H1 (cell line): ENCODE results near the gene FOXL2NB. TPM values are rescaled to one million over a fixed set of nuclear protein-coding genes. Genes with fewer than 3 reads are reported as not detected.
A peak's percentile ranks its signal among the peaks of the same experiment; 100 is the strongest.

ENCODE experiments used
- CTCF ChIA-PET: fragments of 300-600 bp; sonication (Branson Sonifier 250); formaldehyde crosslinking; loops from one replicate; lab custom pipeline; 2021; ENCODE audit not compliant: partially characterized antibody; lab: Charles Lee
- POLR2A ChIA-PET: fragments of 300-600 bp; sonication (Branson Sonifier 250); formaldehyde crosslinking; loops from one replicate; lab custom pipeline; 2021; ENCODE audit warnings: inconsistent platforms; ENCODE audit not compliant: partially characterized antibody; lab: Charles Lee
- DNase-seq, 2 experiments: peaks; one replicate each; pipeline versions ENCODE4 v3.0.0 to v3.0.0-alpha.2; 2010 to 2022; ENCODE audit warnings: low spot score in 2 of 2, low read depth in 1 of 2, mixed read lengths in 1 of 2
- FAIRE-seq: peaks from 2 replicates; lab custom pipeline; 2011; peaks lifted over from hg19 to GRCh38; lab: Jason Lieb, UNC
- H2AFZ ChIP-seq: 2 replicates; pipeline ENCODE4 v1.8.1; 2012; ENCODE audit warnings: low read length, inconsistent platforms
- H2AK5ac ChIP-seq: 2 replicates; pipeline ENCODE4 v1.6.1; 2013; ENCODE audit warnings: low read depth, low read length
- H2BK120ac ChIP-seq: replicated peaks from 2 replicates; pipeline ENCODE3; 2013; ENCODE audit warnings: low read depth, low read length, inconsistent platforms
- H2BK12ac ChIP-seq: 2 replicates; pipeline ENCODE4 v1.6.1; 2013; ENCODE audit warnings: low read depth, low read length
- H2BK15ac ChIP-seq: 2 replicates; pipeline ENCODE4 v1.6.1; 2013; ENCODE audit warnings: low read length
- H2BK20ac ChIP-seq: 2 replicates; pipeline ENCODE4 v1.6.1; 2013; ENCODE audit warnings: low read length
- H2BK5ac ChIP-seq: 2 replicates; pipeline ENCODE4 v1.6.1; 2013; ENCODE audit warnings: low read depth, low read length
- H3K14ac ChIP-seq: 2 replicates; pipeline ENCODE4 v1.6.1; 2013; ENCODE audit warnings: inconsistent platforms; ENCODE audit not compliant: insufficient read length
- H3K18ac ChIP-seq: 2 replicates; pipeline ENCODE4 v1.6.1; 2013; ENCODE audit warnings: low read length; ENCODE audit errors: extremely low read depth
- H3K23ac ChIP-seq: 2 replicates; pipeline ENCODE4 v1.6.1; 2013; ENCODE audit warnings: inconsistent platforms; ENCODE audit not compliant: insufficient read length
- H3K23me2 ChIP-seq: 2 replicates; pipeline ENCODE4 v1.6.1; 2013; ENCODE audit warnings: low read depth, low read length
- H3K27ac ChIP-seq: 2 replicates; pipeline ENCODE4 v1.6.1; 2011; ENCODE audit warnings: low read depth, low read length, inconsistent platforms
- H3K27me3 ChIP-seq, 4 experiments: replicated peaks in 1 of 4; 1 replicate in 1 of 4; 2 replicates in 3 of 4; pipeline versions ENCODE4 v1.6.1 to v1.8.1; 2011 to 2013; ENCODE audit warnings: low read length in 3 of 4, mild to moderate bottlenecking in 3 of 4, inconsistent platforms in 2 of 4, mixed read lengths in 2 of 4, moderate library complexity in 1 of 4; ENCODE audit not compliant: control insufficient read depth in 3 of 4, insufficient read depth in 3 of 4; ENCODE audit errors: extremely low read depth in 1 of 4
- H3K36me3 ChIP-seq, 4 experiments: 2 replicates each; pipeline versions ENCODE4 v1.6.1 to v1.8.1; 2011 to 2013; ENCODE audit warnings: mild to moderate bottlenecking in 4 of 4, low read length in 3 of 4, moderate library complexity in 2 of 4, control low read depth in 1 of 4, inconsistent platforms in 1 of 4; ENCODE audit not compliant: insufficient read depth in 4 of 4, control insufficient read depth in 2 of 4
- H3K4ac ChIP-seq: replicated peaks from 2 replicates; pipeline ENCODE3; 2013; ENCODE audit warnings: low read length, low read depth, mixed read lengths, inconsistent platforms; ENCODE audit not compliant: insufficient read length
- H3K4me1 ChIP-seq, 4 experiments: replicated peaks in 1 of 4; 1 replicate in 1 of 4; 2 replicates in 3 of 4; pipeline versions ENCODE4 v1.6.1 to v1.8.1; 2011 to 2013; ENCODE audit warnings: low read length in 3 of 4, inconsistent platforms in 2 of 4, mixed read lengths in 1 of 4; ENCODE audit not compliant: insufficient read depth in 4 of 4, control insufficient read depth in 3 of 4
- H3K4me2 ChIP-seq, 2 experiments: 2 replicates each; pipeline versions ENCODE4 v1.6.1 to v1.8.1; 2011 to 2013; ENCODE audit warnings: low read depth in 2 of 2, low read length in 2 of 2, control low read depth in 1 of 2, inconsistent platforms in 1 of 2, mild to moderate bottlenecking in 1 of 2; ENCODE audit not compliant: insufficient read depth in 1 of 2
- H3K4me3 ChIP-seq, 4 experiments: fragments of 200-600, 300-600 bp in 1 of 4; sonication (generic), shearing (Covaris generic), sonication (Bioruptor Twin) in 1 of 4; 2 replicates each; pipeline versions ENCODE4 v1.5.1 to v1.8.1; 2011 to 2016; ENCODE audit warnings: low read length in 4 of 4, low read depth in 3 of 4, control low read depth in 2 of 4, inconsistent platforms in 2 of 4, mild to moderate bottlenecking in 2 of 4, mixed read lengths in 1 of 4, moderate library complexity in 1 of 4; ENCODE audit not compliant: insufficient read depth in 2 of 4; ENCODE audit errors: extremely low read depth in 1 of 4
- H3K56ac ChIP-seq: replicated peaks from 2 replicates; pipeline ENCODE3; 2013; ENCODE audit warnings: low read depth, mild to moderate bottlenecking, mixed read lengths, low read length, inconsistent platforms; ENCODE audit not compliant: insufficient read length
- H3K79me1 ChIP-seq: 2 replicates; pipeline ENCODE4 v1.6.1; 2013; ENCODE audit warnings: low read depth, low read length, control low read depth
- H3K79me2 ChIP-seq, 2 experiments: 2 replicates each; pipeline versions ENCODE4 v1.6.1 to v1.8.1; 2012 to 2013; ENCODE audit warnings: low read length in 2 of 2, mild to moderate bottlenecking in 2 of 2, inconsistent platforms in 1 of 2; ENCODE audit not compliant: insufficient read depth in 2 of 2, control insufficient read depth in 1 of 2
- H3K9ac ChIP-seq, 4 experiments: replicated peaks in 1 of 4; 1 replicate in 1 of 4; 2 replicates in 3 of 4; pipeline versions ENCODE4 v1.6.1 to v1.8.1; 2011 to 2013; ENCODE audit warnings: low read depth in 3 of 4, low read length in 3 of 4, control low read depth in 2 of 4, mild to moderate bottlenecking in 2 of 4, moderate library complexity in 2 of 4, inconsistent platforms in 1 of 4; ENCODE audit errors: extremely low read depth in 1 of 4
- H3K9me3 ChIP-seq, 2 experiments: 2 replicates each; pipeline versions ENCODE4 v1.6.1 to v1.8.1; 2012 to 2013; ENCODE audit warnings: mild to moderate bottlenecking in 2 of 2, moderate library complexity in 2 of 2, control low read depth in 1 of 2, inconsistent platforms in 1 of 2, low read depth in 1 of 2, low read length in 1 of 2, mixed read lengths in 1 of 2; ENCODE audit not compliant: insufficient read depth in 2 of 2
- H4K20me1 ChIP-seq, 2 experiments: replicated peaks in 1 of 2; 2 replicates each; pipeline versions ENCODE3 to v1.8.1; 2011 to 2013; ENCODE audit warnings: inconsistent platforms in 2 of 2, low read length in 2 of 2, mild to moderate bottlenecking in 1 of 2; ENCODE audit not compliant: insufficient read depth in 2 of 2, control insufficient read depth in 1 of 2
- H4K5ac ChIP-seq: 2 replicates; pipeline ENCODE4 v1.6.1; 2013; ENCODE audit warnings: low read length, low read depth, mixed read lengths, inconsistent platforms; ENCODE audit not compliant: insufficient read length
- H4K8ac ChIP-seq: 2 replicates; pipeline ENCODE4 v1.8.0; 2013; ENCODE audit warnings: mild to moderate bottlenecking, moderate library complexity, low read length, inconsistent platforms; ENCODE audit not compliant: insufficient read depth; ENCODE audit errors: extremely low read depth
- H4K91ac ChIP-seq: replicated peaks from 2 replicates; pipeline ENCODE3; 2013; ENCODE audit warnings: low read length, mixed read lengths, inconsistent platforms; ENCODE audit not compliant: insufficient read length
- WGBS, 2 experiments: shearing (Covaris generic) in 1 of 2; methylation state at CpG; one replicate each; pipeline versions ENCODE4 v1.1.6 to v1.1.7; 2013 to 2015; ENCODE audit warnings: low lambda C conversion rate in 2 of 2, mixed read lengths in 2 of 2, inconsistent platforms in 1 of 2, low coverage in 1 of 2, missing lambda C conversion rate in 1 of 2; ENCODE audit not compliant: insufficient replicate concordance in 2 of 2, insufficient coverage in 1 of 2, insufficient read length in 1 of 2; ENCODE audit errors: extremely low coverage in 1 of 2, missing lambda C conversion rate in 1 of 2; 5-methylcytosine and 5-hydroxymethylcytosine counted together
- polyA plus RNA-seq, 7 experiments: library from polyadenylated mRNA; depleted of rRNA in 3 of 7; stranded (reverse) in 5 of 7; unstranded in 2 of 7; fragments of >200 nt in 5 of 7; fragments of 200-250 nt in 2 of 7; gene quantifications; 1 replicate in 5 of 7; 2 replicates in 1 of 7; 4 replicates in 1 of 7; pipeline versions ENCODE4 v1.2.1 to v1.2.3, GENCODE V29; 2011 to 2013; ENCODE audit warnings: missing spikeins in 2 of 7, mixed read lengths in 2 of 7
- total RNA-seq: library from RNA; stranded (reverse); fragmentation: NEBNext Ultra II Directional; extraction: Animal tissue kit (Norgen Biotek cat#: 25700); gene quantifications from 2 replicates; pipeline ENCODE4 v1.2.1, GENCODE V29; 2021

The FOXL2NB gene
- total and polyA plus RNA-seq, 2 of the 8 experiments (the other 6 are each of a cell fraction or from before 2014, with no cell fraction given) = 5.4 to 7.3 TPM

DNA sequence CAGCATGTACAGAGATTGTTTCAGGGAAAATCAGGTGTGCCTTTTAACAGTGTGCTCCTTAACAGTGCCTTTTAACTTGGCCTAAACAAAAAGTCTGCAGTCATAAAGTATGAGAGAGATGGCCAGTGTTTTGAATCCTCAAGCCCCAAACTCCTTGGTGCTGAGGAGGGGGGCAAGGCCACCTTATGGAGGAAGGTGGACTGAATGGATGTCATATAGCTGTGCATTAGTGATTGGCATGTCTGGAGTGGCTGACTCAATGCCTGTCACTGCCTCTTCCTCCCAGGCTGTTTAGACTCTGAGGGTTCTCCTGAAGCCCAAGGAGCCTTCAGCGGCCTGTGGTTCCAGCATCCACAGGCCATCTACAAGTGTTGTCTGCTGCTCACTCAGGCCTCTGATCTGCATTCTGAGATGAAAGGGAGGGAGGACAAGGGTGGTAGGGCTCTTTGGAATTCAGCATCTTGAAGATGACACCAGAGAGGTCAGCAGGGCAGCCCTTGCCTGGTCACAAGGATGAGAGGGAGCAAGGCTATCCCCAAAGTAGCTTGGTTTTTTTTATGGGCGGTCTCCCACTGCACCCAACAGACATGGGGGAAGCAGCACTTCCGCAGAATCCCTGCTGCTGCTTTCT, 1.5 kb downstream of the FOXL2NB start:
- Histone ChIP-seq H3K4me2 (peak overlapping the region; percentile 81 to 84), H3K9ac (no peak overlapping the region), H2AFZ (no peak overlapping the region), H3K23ac (no peak overlapping the region), H2BK120ac (peak overlapping the region; percentile 31), H3K27ac (no peak overlapping the region), H4K91ac (peak overlapping the region; percentile 89), H3K79me1 (no peaks in the 10 kb centered on the region), H2BK20ac (peak overlapping the region; percentile 97), H2BK12ac (peak overlapping the region; percentile 29), H2BK15ac (0 out of 2 replicates have a peak overlapping the region, but pooled peaks have one; percentile 18), H3K18ac (peak overlapping the region; percentile 89), H3K4me3 (peak overlapping the region in 1 of 4 experiments; percentile 67; a peak in 2 of 8 replicates), H3K23me2 (peaks cover 28% of the 10 kb centered on the region), H3K79me2 (no peaks in the 10 kb centered on the region), H3K4ac (no peak overlapping the region), H2BK5ac (peak overlapping the region; percentile 91), H4K8ac (no peak overlapping the region; the same call in 1 of the 2 replicates), H3K56ac (no peak overlapping the region), H3K9me3 (no peaks in the 10 kb centered on the region; a peak in 1 of 4 replicates), H3K4me1 (peaks cover 7 to 42% (median 18%) of the 10 kb centered on the region in 4 experiments), H4K5ac (no peak overlapping the region), H3K27me3 (peaks cover 65 to 92% (median 85%) of the 10 kb centered on the region in 4 experiments), H3K36me3 (peaks cover 0 to 4% (median 0%) of the 10 kb centered on the region in 4 experiments; a peak in 1 of 8 replicates), H2AK5ac (peak overlapping the region; percentile 54), H3K14ac (no peak overlapping the region), H4K20me1 (peaks cover 4 to 12% of the 10 kb centered on the region in 2 experiments)
- 16% methylated on average over 3 of the region's 3 CpGs; no CpG with 5 or more reads in 1 of the 2 experiments for WGBS, 2 experiments
- ChIA-PET CTCF (interaction anchor here (1.1 to 8.8 kb wide), 9 partner anchors 8 to 371 kb away, joined by 3 to 78 read pairs (median 9); no protein-coding TSS in a partner anchor), POLR2A (interaction anchor here (0.8 to 10.0 kb wide), 7 partner anchors 12 to 516 kb away, joined by 3 to 149 read pairs (median 4); partner anchors contain the start of gene PRR23A)
- DNase-seq (no peak), FAIRE-seq (peak; percentile 55)
